PFSK-1 (cell line): Measurements from ENCODE around the gene ZSCAN1.

Source experiments
- FOXP2 ChIP-seq: optimal IDR thresholded peaks from 2 replicates; pipeline ENCODE3; 2011; ENCODE audit warnings: borderline replicate concordance, control low read depth, inconsistent platforms; ENCODE audit not compliant: insufficient read depth; ENCODE audit errors: extremely low read length, extremely low read depth
- POLR2AphosphoS5 ChIP-seq: IDR thresholded peaks from 2 replicates; pipeline ENCODE4 v1.6.1; 2012; ENCODE audit warnings: low read depth, mild to moderate bottlenecking, control low read depth, low read length, moderate library complexity
- REST ChIP-seq, 2 experiments: IDR thresholded peaks; 2 replicates each; pipeline versions ENCODE4 v1.6.1 to v1.8.0; 2011 to 2012; ENCODE audit warnings: low read depth in 2 of 2, low read length in 2 of 2, control low read depth in 1 of 2, inconsistent platforms in 1 of 2, mild to moderate bottlenecking in 1 of 2, moderate library complexity in 1 of 2; ENCODE audit not compliant: insufficient read depth in 1 of 2
- SIN3A ChIP-seq: IDR thresholded peaks from 2 replicates; pipeline ENCODE4 v1.6.1; 2012; ENCODE audit warnings: mild to moderate bottlenecking, low read length, moderate library complexity, borderline replicate concordance; ENCODE audit not compliant: insufficient read depth
- TAF1 ChIP-seq: IDR thresholded peaks from 2 replicates; pipeline ENCODE4 v1.6.1; 2012; ENCODE audit warnings: low read length, control low read depth, borderline replicate concordance; ENCODE audit not compliant: insufficient read depth

The ZSCAN1 gene

GRCh38 chr19:58014141-58014540, 19.7 kb upstream of the ZSCAN1 start:
- TF ChIP-seq FOXP2 (no peak), POLR2AphosphoS5 (no peak), TAF1 (no peak), SIN3A (no peak), REST (IDR thresholded peaks at IDR 0.05; ENCODE audit: insufficient read depth in 1 of 2, low read depth in 2 of 2, low read length in 2 of 2) (no peak)

GRCh38 chr19:58020129-58020528, 13.7 kb upstream of the ZSCAN1 start:
- TF ChIP-seq SIN3A (no peak), TAF1 (no peak), FOXP2 (no peak), REST (IDR thresholded peaks at IDR 0.05; ENCODE audit: insufficient read depth in 1 of 2, low read depth in 2 of 2, low read length in 2 of 2) (no peak), POLR2AphosphoS5 (no peak)

GRCh38 chr19:58021541-58022282, 12.1 kb upstream of the ZSCAN1 start:
- TF ChIP-seq REST (IDR thresholded peaks at IDR 0.05; ENCODE audit: insufficient read depth in 1 of 2, low read depth in 2 of 2, low read length in 2 of 2) (no peak), FOXP2 (no peak), TAF1 (no peak), POLR2AphosphoS5 (no peak)

- TF ChIP-seq TAF1 (no peak), REST (IDR thresholded peaks at IDR 0.05; ENCODE audit: insufficient read depth in 1 of 2, low read depth in 2 of 2, low read length in 2 of 2) (no peak), POLR2AphosphoS5 (no peak), FOXP2 (no peak)
Observed at GRCh38 chr19:58022283-58022660, 11.6 kb upstream of the ZSCAN1 start.

- TF ChIP-seq FOXP2 (no peak), REST (IDR thresholded peaks at IDR 0.05; ENCODE audit: insufficient read depth in 1 of 2, low read depth in 2 of 2, low read length in 2 of 2) (no peak), TAF1 (no peak), POLR2AphosphoS5 (no peak), SIN3A (no peak)
Observed at GRCh38 chr19:58024661-58025060, 9.2 kb upstream of the ZSCAN1 start.
